ENCODE measurements around the gene MPZL1.
A peak's percentile ranks its signal among the peaks of the same experiment; 100 is the strongest.

Gene MPZL1

GRCh38 chr1:167695147-167695546, 26.6 kb upstream of the MPZL1 start:
- DNase-seq, result no peak

DNA sequence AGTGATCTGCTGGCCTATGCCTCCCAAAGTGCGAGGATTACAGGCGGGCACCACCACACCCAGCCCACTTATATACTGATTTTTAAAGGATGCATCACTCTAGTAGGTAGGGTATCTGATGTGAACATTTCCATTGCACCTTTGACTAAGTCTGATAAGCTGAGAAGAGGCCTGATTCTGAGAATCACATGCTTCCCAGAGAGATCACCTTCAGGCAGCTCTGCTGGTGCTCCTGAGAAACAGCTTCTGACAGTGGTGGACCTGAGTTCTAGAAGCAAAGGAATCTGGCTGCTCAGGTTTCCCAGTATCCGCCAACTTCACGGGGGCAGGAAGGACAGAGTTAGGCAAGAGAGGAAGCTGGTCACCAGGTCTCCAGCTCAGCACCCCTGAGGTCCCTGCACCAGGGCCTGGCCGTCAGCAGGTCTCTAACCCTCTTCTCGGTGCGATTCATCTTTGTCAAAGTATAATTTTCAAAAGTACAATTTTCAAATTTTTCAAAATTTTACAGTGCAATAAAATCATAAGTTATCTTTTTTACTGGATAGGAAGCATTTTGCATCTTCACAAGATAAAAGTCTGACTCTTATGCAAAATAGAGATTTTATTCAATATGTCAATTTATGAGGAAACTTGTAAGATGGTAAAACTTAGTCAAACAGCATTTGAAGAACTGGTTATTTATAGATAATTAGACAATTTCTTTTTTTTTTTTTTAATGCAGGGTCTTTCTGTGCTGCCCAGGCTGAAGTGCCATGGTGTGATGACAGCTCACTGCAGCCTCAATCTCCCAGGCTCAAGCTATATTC, 25.8 kb upstream of the MPZL1 start:
- DNase-seq, result no peak

- DNase-seq, result peak in 45 of 58 donors; percentile 7 to 70 (median 37)
Observed at GRCh38 chr1:167697667-167698141, 24.1 kb upstream of the MPZL1 start.

- DNase-seq, result no peak
Observed at GRCh38 chr1:167698313-167698712, 23.5 kb upstream of the MPZL1 start.

DNA sequence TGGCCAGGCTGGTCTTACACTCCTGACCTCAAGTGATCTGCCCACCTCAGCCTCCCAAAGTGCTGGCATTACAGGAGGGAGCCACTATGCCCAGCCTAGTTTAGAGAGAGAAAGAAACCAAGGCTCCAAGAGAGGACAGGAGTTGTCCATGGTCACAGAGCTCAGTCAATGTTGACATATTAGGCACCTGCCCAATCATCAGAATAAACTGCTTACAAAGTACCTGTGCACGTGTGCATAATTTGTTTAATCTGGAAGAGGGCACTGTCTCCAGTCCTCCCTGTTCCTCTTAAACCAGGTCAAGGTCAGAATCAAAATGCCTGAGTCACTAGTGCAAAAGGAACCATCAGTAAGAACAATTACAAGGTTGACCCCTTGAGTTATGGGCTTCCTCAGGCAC, 20.3 kb upstream of the MPZL1 start:
- no peak for DNase-seq

- DNase-seq, result no peak
Observed at GRCh38 chr1:167703557-167703956, 18.2 kb upstream of the MPZL1 start.

GRCh38 chr1:167704715-167705114, 17.1 kb upstream of the MPZL1 start:
- DNase-seq, result no peak

DNA sequence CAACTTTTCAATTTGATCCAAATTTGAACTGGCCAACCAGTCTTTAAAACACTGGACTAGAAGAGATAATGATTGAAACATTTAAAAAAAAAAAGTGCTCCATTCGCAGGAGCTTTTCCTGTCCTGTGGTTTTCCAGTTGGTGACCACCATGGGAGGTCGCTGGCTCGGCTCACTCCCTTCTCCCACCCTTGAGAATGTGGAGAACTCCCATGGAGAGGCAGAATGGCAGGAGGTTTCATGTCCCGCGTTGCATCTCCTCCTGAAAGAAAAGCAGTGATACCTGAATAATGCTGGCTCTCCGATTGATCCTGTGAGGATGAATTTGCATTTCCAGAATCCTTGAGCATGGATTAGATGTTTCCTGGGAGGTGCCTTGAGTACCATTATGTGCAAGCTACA, 16.5 kb upstream of the MPZL1 start:
- DNase-seq, result no peak

GRCh38 chr1:167706363-167706762, 15.4 kb upstream of the MPZL1 start:
- DNase-seq, result no peak

DNA sequence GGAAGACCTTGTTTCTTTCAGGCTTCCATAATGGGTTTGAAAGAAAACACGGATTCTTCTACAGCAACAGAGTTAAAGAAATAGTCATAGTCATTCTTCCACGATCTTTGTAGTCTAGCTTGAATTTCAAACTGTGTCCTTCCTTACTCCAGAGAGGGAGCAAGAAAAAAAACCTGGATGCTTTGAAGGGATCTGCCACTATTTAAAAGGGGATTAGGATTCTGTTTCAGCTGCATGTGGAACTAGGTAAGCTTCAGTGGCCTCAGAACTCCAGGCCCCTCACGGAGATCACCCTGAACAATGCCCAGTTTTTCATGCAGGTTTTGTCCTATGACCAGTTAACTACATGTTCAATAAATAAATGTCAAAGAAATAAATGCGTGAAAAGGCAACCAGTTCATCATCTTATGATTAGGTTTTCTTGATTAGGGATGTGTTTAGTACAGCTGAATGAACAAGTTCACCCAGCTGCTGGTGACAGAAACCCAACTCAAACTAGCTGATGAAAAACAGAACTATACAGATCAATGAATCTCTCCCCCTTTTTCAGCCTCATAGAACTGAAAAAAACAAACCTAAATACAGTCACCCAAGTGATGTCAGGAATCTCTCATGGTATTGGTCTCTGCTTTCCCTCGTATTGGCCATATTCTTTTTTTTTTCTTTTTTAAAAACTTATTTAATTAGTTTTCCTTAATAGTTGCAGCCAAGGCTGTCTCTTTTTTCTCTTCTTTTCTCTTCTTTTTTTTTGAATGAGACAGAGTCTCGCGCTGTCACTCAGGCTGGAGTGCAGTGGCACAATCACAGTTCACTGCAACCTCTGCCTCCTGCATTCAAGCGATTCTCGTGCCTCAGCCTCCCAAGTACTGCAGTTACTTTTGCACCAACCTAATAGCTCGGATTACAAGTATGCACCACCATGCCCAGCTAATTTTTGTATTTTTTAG, 14.6 kb upstream of the MPZL1 start:
- DNase-seq, result no peak

- DNase-seq, result no peak
Observed at GRCh38 chr1:167707942-167708341, 13.8 kb upstream of the MPZL1 start.

- no peak for DNase-seq
Observed at GRCh38 chr1:167708940-167709389, 12.8 kb upstream of the MPZL1 start.

- no peak for DNase-seq
Observed at GRCh38 chr1:167710836-167711235, 10.9 kb upstream of the MPZL1 start.

GRCh38 chr1:167711797-167712196, 10.0 kb upstream of the MPZL1 start:
- no peak for DNase-seq

DNA sequence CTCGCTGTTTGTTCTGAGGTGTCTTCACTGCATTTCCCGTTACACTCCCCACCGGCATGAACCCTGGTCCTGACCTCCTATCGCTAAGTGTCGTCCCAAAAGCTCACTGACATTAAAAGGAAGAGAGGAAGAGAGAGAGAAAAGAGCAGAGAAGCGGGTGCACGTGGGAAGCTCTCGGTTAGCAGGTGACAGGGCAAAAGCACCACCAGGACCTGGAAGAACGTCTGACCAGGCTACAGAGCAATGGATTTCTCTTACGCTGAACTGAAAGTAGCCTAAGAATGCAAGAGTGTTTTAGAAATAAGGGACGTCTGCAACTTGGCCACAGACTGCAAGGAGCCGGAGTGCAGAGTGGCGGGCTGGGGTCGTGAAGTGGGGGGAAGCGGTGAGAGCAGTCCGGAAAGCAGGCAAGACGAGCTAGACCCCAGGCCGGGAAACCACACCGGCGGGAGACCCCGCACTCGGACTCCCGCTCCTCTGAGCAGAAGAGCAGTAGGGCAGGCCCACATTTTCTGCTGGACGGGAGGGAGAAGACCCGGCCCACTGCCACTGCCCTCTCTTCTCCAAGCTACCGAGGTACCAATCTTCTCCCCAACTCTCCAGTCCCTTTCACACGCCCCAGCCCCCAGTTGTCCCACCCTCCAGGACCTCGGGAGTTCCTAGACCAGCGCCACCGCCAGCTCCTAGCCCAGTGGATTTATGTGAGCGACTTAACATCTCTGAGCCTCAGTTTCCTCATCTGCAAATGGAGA, 8.3 kb upstream of the MPZL1 start:
- peak in 8 of 58 donors; percentile 6 to 26 (median 12) for DNase-seq

GRCh38 chr1:167714098-167714438, 7.7 kb upstream of the MPZL1 start:
- DNase-seq, result peak in 12 of 58 donors; percentile 70 to 87 (median 82)

DNA sequence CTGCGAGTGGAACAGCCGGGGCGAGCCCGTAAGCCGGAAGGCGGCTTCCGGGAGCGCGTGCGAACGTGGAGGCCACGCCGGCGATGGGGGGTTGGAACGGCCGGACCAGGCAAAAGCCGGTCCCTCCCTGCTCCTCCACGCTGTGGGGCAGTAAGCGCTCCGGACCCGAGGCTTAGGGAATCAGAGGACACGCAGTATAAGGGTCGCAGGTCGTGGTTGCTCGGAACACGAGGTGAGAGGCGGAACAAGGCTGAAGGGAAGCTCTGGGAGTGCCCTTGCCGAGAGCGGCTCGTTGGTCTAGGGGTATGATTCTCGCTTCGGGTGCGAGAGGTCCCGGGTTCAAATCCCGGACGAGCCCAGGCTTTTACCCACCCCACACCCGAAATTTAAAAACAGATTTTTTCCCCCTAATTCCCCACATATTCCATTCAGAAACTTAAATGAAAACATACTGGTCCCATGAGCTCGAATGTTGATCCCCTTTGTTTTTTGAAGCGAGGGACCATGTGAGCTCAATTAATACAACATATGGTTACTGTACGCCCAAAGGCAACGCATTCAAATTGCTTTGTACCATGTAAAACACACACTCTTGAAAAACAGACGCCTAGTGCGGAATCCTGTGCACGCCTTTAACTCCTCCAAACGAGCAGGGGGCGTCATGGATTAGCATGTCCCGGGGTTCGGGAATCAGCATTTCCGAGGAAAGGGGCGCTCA, 7.2 kb upstream of the MPZL1 start:
- peak; percentile 51 to 96 (median 84) for DNase-seq

DNA sequence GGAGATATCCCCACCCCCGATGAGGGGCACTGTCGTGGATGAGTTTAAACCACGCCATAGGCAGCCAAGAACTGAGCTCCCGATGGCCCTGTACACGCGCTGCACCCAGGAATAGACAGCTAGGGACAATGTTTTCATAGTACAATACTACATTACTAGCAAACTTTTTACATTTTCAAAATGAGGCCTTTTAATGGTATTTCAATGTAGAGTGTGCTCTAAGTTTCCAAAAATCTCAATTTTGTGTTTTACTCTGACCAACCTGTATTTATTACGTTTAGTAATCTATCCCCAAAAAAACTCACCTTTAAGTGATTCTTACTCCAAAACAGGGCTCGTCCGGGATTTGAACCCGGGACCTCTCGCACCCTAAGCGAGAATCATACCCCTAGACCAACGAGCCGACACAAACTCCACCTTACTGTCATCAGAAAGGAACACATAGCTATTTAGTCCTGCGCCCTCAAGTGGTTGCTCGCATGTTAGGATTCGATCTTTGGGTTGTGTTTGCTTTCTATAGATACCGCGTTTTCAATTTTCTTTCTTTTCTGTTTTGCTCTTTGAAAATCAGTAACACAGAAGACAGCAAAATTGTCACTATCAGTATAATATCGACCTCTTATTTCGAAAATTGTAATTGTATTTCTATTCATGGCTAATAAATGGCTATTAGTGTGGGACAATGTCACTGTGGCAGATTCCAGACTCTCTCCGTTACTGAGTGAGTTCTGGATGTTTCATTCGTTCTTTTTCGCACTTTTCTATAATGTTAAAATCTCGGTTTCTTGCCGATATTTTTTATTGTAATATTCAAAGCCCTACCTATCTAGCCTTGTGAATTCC, 6.4 kb upstream of the MPZL1 start:
- peak in 55 of 58 donors; percentile 20 to 91 (median 78) for DNase-seq

DNA sequence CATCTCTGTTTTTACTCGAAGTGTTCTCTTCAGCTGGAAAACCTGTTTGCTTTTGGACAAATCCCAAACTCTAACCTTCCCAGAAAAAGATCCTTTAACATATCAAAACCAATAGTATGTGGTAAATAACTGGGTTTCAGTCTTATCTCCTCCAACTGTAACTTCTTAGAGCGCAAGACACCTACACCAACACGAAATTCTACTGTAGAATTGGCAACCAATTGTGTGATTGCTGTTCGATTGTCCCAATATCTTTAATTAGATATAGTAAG, 5.8 kb upstream of the MPZL1 start:
- DNase-seq, result no peak

DNA sequence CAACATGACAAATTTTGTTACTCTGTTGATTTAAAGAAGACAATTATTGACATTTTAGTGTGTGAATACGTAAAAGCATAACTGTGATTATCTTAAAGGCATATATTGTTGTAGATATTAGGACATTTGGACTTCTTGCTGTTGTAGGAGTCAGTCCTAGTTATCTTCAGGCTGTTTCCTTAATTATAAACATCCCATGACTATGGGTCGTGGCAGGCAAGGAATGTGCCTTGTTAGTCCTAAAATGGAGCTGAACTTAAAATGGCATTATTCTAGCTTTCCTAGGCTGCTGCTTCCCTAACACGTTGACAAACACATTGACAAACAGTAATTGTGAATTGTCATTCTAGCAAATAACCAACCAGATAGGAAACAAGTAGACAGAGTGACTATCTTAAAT, 4.4 kb upstream of the MPZL1 start:
- no peak for DNase-seq

All from anterior cingulate cortex (tissue), 58 donors.